ENCODE results near the gene ADK. TPM values are rescaled to one million over a fixed set of nuclear protein-coding genes. Genes with fewer than 3 reads are reported as not detected.
"Not testable (repeated sequence)": the region's sequence is repeated elsewhere in the genome, so short reads cannot be mapped to it uniquely, and the experiment has no call there.

The ADK gene
- total RNA-seq, 3 donors from 2014 or later = 27.2 to 50.8 (median 40.0) TPM

DNA sequence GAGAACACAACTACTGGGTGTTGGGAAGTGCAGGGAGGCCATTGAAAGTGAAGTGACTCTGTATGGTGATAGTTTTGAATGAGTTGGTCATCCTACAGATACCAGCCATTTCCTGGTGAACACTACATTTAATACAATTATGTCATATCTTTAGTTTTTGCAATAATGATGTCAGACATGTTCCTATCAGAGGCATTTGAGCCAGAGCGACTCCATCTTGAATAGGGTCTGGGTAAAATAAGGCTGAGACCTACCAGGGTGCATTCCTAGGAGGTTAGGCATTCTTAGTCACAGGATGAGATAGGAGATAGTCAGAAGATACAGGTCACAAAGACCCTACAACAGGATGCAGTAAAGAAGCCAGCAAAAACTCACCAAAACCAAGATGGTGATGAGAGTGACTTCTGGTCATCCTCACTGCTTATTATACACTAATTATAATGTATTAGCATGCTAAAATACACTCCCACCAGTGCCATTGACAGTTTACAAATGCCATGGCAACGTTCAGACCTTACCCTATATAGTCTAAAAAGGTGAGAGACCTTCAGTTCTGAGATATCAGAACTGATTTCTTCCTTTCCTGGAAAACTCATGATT, 28.2 kb downstream of the ADK start:
- Histone ChIP-seq H3K4me3 (no peak overlapping the region), H3K9me3 (no peaks in the 10 kb centered on the region), H3K36me3 (no peaks in the 10 kb centered on the region), H3K4me1 (peaks cover 0 to 7% of the 10 kb centered on the region in 2 donors), H3K27me3 (no peaks in the 10 kb centered on the region), H3K27ac (no peak overlapping the region)
- intact Hi-C loops (cut with DNase I; ENCODE audit: low total_unique reads) = no loop called here
- no peak for DNase-seq (ENCODE audit: low spot score in 2 of 2)
- TF ChIP-seq POLR2AphosphoS5 (IDR thresholded peaks at IDR 0.05) = no peak
- TF ChIP-seq, protein P1, sequence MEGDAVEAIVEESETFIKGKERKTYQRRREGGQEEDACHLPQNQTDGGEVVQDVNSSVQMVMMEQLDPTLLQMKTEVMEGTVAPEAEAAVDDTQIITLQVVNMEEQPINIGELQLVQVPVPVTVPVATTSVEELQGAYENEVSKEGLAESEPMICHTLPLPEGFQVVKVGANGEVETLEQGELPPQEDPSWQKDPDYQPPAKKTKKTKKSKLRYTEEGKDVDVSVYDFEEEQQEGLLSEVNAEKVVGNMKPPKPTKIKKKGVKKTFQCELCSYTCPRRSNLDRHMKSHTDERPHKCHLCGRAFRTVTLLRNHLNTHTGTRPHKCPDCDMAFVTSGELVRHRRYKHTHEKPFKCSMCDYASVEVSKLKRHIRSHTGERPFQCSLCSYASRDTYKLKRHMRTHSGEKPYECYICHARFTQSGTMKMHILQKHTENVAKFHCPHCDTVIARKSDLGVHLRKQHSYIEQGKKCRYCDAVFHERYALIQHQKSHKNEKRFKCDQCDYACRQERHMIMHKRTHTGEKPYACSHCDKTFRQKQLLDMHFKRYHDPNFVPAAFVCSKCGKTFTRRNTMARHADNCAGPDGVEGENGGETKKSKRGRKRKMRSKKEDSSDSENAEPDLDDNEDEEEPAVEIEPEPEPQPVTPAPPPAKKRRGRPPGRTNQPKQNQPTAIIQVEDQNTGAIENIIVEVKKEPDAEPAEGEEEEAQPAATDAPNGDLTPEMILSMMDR (IDR thresholded peaks at IDR 0.05) = no peak

DNA sequence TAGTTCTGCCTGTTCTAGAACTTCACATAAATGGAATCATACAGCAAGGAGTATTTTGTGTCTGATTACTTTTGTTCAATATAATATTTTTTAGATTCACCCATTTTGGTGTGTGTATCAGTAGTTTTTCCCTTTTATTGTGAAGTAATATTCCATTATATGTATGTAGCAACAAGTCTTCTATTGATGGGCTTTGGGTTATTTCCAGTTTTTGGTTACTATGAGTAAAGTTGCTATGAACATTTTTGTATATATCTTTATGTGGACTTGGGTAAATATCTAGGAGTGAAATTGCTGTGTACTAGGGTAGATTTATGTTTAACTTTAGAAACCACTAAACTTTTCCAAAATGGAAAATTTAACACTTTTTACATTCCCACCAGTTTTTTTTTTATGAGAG, 35.7 kb downstream of the ADK start:
- no peaks in the 10 kb centered on the region for H3K27me3 ChIP-seq
- TF ChIP-seq POLR2AphosphoS5 (IDR thresholded peaks at IDR 0.05) = no peak
- TF ChIP-seq, protein P1 (IDR thresholded peaks at IDR 0.05) = no peak
- no peak for TF ChIP-seq POLR2A (IDR thresholded peaks at IDR 0.05)
- intact Hi-C loops (cut with DNase I; ENCODE audit: low total_unique reads) = no loop called here
- peaks cover 0 to 6% of the 10 kb centered on the region in 2 donors for H3K4me1 ChIP-seq
- H3K36me3 ChIP-seq = no peaks in the 10 kb centered on the region
- H3K27ac ChIP-seq = no peak overlapping the region
- H3K4me3 ChIP-seq = no peak overlapping the region
- no peaks in the 10 kb centered on the region for H3K9me3 ChIP-seq
- DNase-seq (ENCODE audit: low spot score in 2 of 2) = no peak

DNA sequence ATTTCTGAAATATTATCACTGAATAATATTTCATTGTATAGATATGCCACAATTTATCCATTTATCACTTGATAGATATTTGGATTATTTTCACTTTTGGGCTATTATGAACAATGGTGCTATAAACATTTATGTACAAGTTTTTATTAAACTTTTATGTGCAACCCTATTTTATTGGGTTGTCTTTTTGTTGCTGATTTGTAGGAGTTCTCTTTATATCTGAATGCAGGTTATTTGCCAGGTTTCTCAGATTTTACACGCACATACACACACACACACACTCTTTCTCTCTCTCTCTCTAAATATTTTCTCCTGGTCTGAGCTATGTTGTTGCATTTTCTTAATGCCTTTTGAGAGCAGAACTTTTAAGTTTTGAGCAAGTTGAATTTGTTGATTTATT, 36.2 kb downstream of the ADK start:
- H3K4me3 ChIP-seq = no peak overlapping the region
- intact Hi-C loops (cut with DNase I; ENCODE audit: low total_unique reads) = no loop called here
- H3K27me3 ChIP-seq = no peaks in the 10 kb centered on the region
- no peak for TF ChIP-seq POLR2A (IDR thresholded peaks at IDR 0.05)
- TF ChIP-seq, protein P1 (IDR thresholded peaks at IDR 0.05) = no peak
- no peak for TF ChIP-seq POLR2AphosphoS5 (IDR thresholded peaks at IDR 0.05)
- H3K9me3 ChIP-seq = no peaks in the 10 kb centered on the region
- peaks cover 0 to 6% of the 10 kb centered on the region in 2 donors for H3K4me1 ChIP-seq
- H3K27ac ChIP-seq = no peak overlapping the region
- no peak for DNase-seq (ENCODE audit: low spot score in 2 of 2)
- no peaks in the 10 kb centered on the region for H3K36me3 ChIP-seq

DNA sequence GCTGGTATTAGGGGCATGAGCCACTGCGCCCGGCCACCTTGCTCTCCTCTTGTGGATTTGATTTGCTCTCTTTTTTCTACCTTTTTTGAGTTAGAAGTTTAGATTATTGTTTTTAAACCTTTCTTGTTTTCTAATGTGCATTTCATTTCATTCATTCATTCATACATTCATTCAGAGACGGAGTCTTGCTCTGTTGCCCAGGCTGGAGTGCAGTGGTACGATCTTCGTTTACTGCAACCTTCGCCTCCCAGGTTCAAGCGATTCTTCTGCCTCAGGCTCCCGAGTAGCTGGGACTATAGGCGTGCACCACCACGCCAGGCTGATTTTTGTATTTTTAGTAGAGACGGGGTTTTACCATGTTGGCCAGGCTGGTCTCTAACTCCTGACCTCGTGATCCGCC, 37.6 kb downstream of the ADK start:
- peak overlapping the region in 1 of 2 donors; percentile 92 for H3K27ac ChIP-seq
- H3K27me3 ChIP-seq; H3K4me3 ChIP-seq; H3K36me3 ChIP-seq; intact Hi-C loops (cut with DNase I; ENCODE audit: low total_unique reads); DNase-seq (ENCODE audit: low spot score in 2 of 2); H3K9me3 ChIP-seq; H3K4me1 ChIP-seq: not testable (repeated sequence)

DNA sequence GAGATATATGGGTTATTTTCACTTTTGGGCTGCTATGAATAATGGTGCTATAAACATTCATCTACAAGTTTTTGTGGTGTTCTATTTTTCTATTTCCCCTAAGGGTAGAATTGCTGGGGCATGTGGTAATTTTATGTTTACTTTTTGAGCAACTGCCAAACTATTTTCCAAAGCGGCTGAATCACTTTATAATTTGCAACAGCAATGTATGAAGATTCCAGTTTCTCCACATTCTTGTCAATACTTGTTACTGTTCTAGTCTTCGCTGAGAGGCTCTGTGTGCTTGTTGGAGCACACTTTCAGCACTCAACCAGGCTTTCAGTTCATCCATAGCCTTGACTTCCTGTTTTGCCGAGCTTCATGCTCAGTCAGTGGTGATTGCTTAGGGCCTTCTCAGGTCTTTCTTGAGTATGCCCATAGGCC, 39.0 kb downstream of the ADK start:
- Histone ChIP-seq H3K27ac (peak overlapping the region; percentile 83 to 92), H3K36me3 (no peaks in the 10 kb centered on the region), H3K4me1 (peaks cover 0 to 6% of the 10 kb centered on the region in 2 donors), H3K27me3 (no peaks in the 10 kb centered on the region), H3K9me3 (no peaks in the 10 kb centered on the region), H3K4me3 (peak overlapping the region in 2 of 3 donors; percentile 27 to 30)
- intact Hi-C loops (cut with DNase I; ENCODE audit: low total_unique reads) = no loop called here
- peak in 2 of 3 donors; percentile 26 to 74 for TF ChIP-seq POLR2AphosphoS5 (IDR thresholded peaks at IDR 0.05)
- TF ChIP-seq, protein P1 (IDR thresholded peaks at IDR 0.05) = no peak
- DNase-seq (ENCODE audit: low spot score in 2 of 2) = peak in 1 of 2 donors; percentile 64

All from breast epithelium (tissue), 4 donors.